Testis (tissue), 3 donors: ENCODE results near the gene C19orf73. TPM values are rescaled to one million over a fixed set of nuclear protein-coding genes. Genes with fewer than 3 reads are reported as not detected.
A peak's percentile ranks its signal among the peaks of the same experiment; 100 is the strongest.
"Not testable (repeated sequence)": the region's sequence is repeated elsewhere in the genome, so short reads cannot be mapped to it uniquely, and the experiment has no call there.

ENCODE experiments used
- DNase-seq: peaks from one replicate; pipeline ENCODE4 v3.0.0-alpha.2; 2019
- H3K27ac ChIP-seq, 2 donors: fragments of 200-600 bp; sonication (generic); one replicate each; pipeline ENCODE4 v1.5.1; 2019
- H3K27me3 ChIP-seq: fragments of 200-600 bp; sonication (generic); one replicate; pipeline ENCODE4 v1.5.1; 2019
- H3K36me3 ChIP-seq: fragments of 200-600 bp; sonication (generic); one replicate; pipeline ENCODE4 v1.5.1; 2017; ENCODE audit warnings: low read depth; ENCODE audit errors: missing control alignments
- H3K4me1 ChIP-seq: fragments of 200-600 bp; sonication (generic); one replicate; pipeline ENCODE4 v1.5.1; 2019
- H3K4me3 ChIP-seq, 2 donors: fragments of 200-600 bp; sonication (generic); one replicate each; pipeline ENCODE4 v1.5.1; 2017 to 2019
- H3K9me3 ChIP-seq: fragments of 200-600 bp; sonication (generic); one replicate; pipeline ENCODE4 v1.5.1; 2017
- POLR2A ChIP-seq: fragments of 450-650 bp; IDR thresholded peaks from one replicate; pipeline ENCODE4 v1.6.1; 2017; ENCODE audit warnings: antibody characterized with exemption, mild to moderate bottlenecking, moderate library complexity
- WGBS, 2 donors: methylation state at CpG; one replicate each; pipeline ENCODE4 v1.1.5; 2018; 5-methylcytosine and 5-hydroxymethylcytosine counted together
- intact Hi-C: fragments of 100-400 bp; cut with DNase I; formaldehyde crosslinking; loops from one replicate; pipeline ENCODE4 v1.15.1; 2023; ENCODE audit warnings: low total_unique reads
- polyA plus RNA-seq: library from polyadenylated mRNA; stranded (reverse); fragments of 350-450 nt; fragmentation: Illumina TruSeq; extraction: RNeasy Lipid Tissue Mini Kit (QIAGEN cat#74804); gene quantifications from one replicate; pipeline ENCODE4 v1.2.3, GENCODE V29; 2014; ENCODE audit warnings: low read depth, low replicate concordance; ENCODE audit not compliant: insufficient read depth
- total RNA-seq, 2 donors: library from RNA; depleted of rRNA; stranded (reverse); fragments of >200 nt; gene quantifications; one replicate each; pipeline ENCODE4 v1.2.3, GENCODE V29; 2016
- TF ChIP-seq, protein P1 (sequence below), 3 experiments: fragments of 450-650 bp in 2 of 3; fragments of 200-600 bp in 1 of 3; sonication (generic) in 1 of 3; IDR thresholded peaks; one replicate each; pipeline ENCODE4 v1.5.1; 2016 to 2019; ENCODE audit warnings: antibody characterized with exemption in 3 of 3, mild to moderate bottlenecking in 2 of 3, moderate library complexity in 1 of 3

C19orf73 gene
- total and polyA plus RNA-seq, 3 donors from 2014 or later = 1.5 to 8.5 (median 4.0) TPM

DNA sequence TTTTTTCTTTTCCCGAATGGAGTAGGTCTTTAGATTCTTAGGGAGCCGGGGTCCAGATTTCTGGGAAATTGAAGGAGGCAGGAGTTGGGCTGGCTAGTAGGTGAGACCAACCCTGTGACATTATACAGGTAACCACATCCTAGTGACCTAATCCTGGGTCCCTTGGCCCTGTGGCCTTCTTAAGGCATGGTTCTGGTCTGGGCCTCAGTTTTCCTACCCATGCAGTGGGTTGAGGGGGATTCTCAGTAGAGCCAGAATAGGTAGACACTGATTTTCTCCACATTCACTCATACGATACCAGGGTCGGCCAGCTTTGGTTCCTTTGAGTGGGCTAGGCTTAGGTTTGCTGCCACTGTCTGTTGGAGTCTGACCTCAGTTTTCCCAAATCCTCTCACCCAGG lies 7.6 kb upstream of the C19orf73 start:
- DNase-seq = no peak
- intact Hi-C loops = no loop called here
- no peak overlapping the region for H3K27ac ChIP-seq
- H3K9me3 ChIP-seq = no peaks in the 10 kb centered on the region
- peaks cover 7% of the 10 kb centered on the region for H3K4me1 ChIP-seq
- TF ChIP-seq, protein P1, sequence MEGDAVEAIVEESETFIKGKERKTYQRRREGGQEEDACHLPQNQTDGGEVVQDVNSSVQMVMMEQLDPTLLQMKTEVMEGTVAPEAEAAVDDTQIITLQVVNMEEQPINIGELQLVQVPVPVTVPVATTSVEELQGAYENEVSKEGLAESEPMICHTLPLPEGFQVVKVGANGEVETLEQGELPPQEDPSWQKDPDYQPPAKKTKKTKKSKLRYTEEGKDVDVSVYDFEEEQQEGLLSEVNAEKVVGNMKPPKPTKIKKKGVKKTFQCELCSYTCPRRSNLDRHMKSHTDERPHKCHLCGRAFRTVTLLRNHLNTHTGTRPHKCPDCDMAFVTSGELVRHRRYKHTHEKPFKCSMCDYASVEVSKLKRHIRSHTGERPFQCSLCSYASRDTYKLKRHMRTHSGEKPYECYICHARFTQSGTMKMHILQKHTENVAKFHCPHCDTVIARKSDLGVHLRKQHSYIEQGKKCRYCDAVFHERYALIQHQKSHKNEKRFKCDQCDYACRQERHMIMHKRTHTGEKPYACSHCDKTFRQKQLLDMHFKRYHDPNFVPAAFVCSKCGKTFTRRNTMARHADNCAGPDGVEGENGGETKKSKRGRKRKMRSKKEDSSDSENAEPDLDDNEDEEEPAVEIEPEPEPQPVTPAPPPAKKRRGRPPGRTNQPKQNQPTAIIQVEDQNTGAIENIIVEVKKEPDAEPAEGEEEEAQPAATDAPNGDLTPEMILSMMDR (IDR thresholded peaks at IDR 0.05) = no peak
- no peak for TF ChIP-seq POLR2A
- no peaks in the 10 kb centered on the region for H3K36me3 ChIP-seq
- no peak overlapping the region for H3K4me3 ChIP-seq
- 64 to 86% methylated on average over 4 of the region's 4 CpGs for WGBS, 2 donors
- no peaks in the 10 kb centered on the region for H3K27me3 ChIP-seq

DNA sequence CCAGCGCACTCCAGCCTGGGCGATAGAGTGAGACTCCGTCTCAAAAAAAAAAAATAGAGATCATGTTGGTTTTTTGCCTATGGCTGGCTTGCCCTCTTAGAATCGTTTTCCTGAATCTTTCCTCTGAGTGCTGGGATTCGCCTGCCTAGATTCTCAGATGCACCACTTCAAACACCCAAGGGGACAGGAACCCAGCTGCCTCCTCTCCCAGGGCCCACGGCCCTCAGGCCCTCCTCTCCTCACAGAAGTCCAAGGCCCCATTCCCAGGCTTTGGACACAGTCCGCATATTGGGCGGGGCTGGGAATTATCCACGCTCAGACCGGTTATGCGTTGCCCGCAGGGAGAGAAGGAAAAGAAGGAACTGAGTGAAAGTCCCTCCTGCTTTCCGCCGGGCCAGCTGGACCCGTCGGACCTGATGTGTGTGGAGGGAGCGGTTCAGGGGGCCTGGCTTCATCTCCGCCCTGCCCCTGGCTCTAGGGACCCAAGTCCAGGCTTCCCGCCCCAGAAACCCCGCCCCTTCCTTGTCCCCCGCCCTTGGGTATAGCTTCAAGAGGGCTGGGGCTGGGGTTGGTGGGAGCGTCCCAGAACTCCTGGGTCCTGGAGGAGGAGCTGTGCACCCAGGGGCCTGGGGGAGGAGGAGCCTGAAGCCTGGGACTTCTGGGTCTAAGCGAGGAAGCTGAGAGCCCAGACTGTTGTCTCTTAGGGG lies 6.2 kb upstream of the C19orf73 start:
- WGBS, 2 donors = 25 to 35% methylated on average over 21 to 23 of the region's 23 CpGs
- H3K4me1 ChIP-seq = peaks cover 10% of the 10 kb centered on the region
- TF ChIP-seq, protein P1 (IDR thresholded peaks at IDR 0.05) = no peak
- no peak for TF ChIP-seq POLR2A
- H3K4me3 ChIP-seq = peak overlapping the region in 1 of 2 donors; percentile 8
- no peak for DNase-seq
- intact Hi-C loops = no loop called here
- H3K27ac ChIP-seq = no peak overlapping the region
- no peaks in the 10 kb centered on the region for H3K27me3 ChIP-seq
- no peaks in the 10 kb centered on the region for H3K9me3 ChIP-seq
- H3K36me3 ChIP-seq = no peaks in the 10 kb centered on the region

DNA sequence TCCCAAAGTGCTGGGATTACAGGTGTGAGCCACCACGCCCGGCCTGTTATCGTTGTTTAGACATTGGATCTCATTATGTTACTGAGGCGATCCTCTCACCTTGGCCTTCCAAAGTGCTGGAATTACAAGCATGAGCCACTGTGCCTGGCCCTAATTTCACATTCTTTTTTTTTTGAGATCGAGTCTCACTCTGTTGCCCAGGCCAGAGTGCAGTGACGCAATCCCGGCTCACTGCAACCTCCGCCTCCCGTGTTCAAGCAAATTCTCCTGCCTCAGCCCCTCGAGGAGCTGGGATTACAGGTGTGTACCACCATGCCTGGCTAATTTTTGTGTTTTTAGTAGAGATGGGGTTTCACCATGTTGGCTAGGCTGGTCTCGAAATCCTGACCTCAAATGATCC lies 4.3 kb upstream of the C19orf73 start:
- H3K36me3 ChIP-seq, H3K9me3 ChIP-seq, H3K27me3 ChIP-seq, H3K4me3 ChIP-seq, intact Hi-C loops, DNase-seq, H3K27ac ChIP-seq: not testable (repeated sequence)
- 90 to 93% methylated on average over 11 of the region's 11 CpGs for WGBS, 2 donors
- H3K4me1 ChIP-seq = peaks cover 18% of the 10 kb centered on the region

- H3K27me3 ChIP-seq, H3K4me3 ChIP-seq, H3K27ac ChIP-seq, H3K36me3 ChIP-seq, DNase-seq, intact Hi-C loops, H3K9me3 ChIP-seq: not testable (repeated sequence)
- WGBS, 2 donors = 81 to 82% methylated on average over 10 of the region's 10 CpGs
- H3K4me1 ChIP-seq = peaks cover 22% of the 10 kb centered on the region
Measured at GRCh38 chr19:49121841-49122240, 2.9 kb upstream of the C19orf73 start.

DNA sequence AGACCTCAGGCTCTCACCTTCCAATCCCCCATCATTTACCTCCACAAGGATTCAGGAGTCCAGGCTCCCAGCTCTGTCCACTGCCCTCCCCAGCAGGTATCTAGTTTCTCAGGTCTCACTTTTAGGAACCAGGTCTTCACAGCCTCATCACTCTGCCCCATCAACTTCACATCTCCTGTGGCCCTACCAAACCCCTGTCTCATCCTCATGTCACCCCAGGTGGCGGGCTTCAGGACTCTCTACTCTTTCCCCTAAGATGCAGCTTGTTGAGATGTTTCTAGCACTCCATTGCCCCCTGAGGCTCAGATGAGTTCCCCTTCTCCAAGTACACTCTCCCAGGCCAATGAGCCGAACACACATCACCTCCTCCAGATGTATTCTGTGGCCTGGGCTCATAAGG lies 1.9 kb upstream of the C19orf73 start:
- H3K4me1 ChIP-seq = peaks cover 22% of the 10 kb centered on the region
- 77 to 89% methylated on average over 2 of the region's 2 CpGs for WGBS, 2 donors
- no peaks in the 10 kb centered on the region for H3K27me3 ChIP-seq
- no peak overlapping the region for H3K27ac ChIP-seq
- intact Hi-C loops = no loop called here
- DNase-seq = no peak
- no peak overlapping the region for H3K4me3 ChIP-seq
- no peaks in the 10 kb centered on the region for H3K36me3 ChIP-seq
- TF ChIP-seq POLR2A = no peak
- TF ChIP-seq, protein P1 (IDR thresholded peaks at IDR 0.05) = no peak
- H3K9me3 ChIP-seq = no peaks in the 10 kb centered on the region

GRCh38 chr19:49120325-49120683 lies 1.4 kb upstream of the C19orf73 start:
- H3K27me3 ChIP-seq = no peaks in the 10 kb centered on the region
- H3K4me1 ChIP-seq = peaks cover 22% of the 10 kb centered on the region
- DNase-seq = no peak
- no peak for TF ChIP-seq POLR2A
- TF ChIP-seq, protein P1 (IDR thresholded peaks at IDR 0.05) = no peak
- no peaks in the 10 kb centered on the region for H3K36me3 ChIP-seq
- intact Hi-C loops = no loop called here
- H3K4me3 ChIP-seq = peak overlapping the region; percentile 49 to 50
- no peaks in the 10 kb centered on the region for H3K9me3 ChIP-seq
- 11 to 13% methylated on average over 11 to 16 of the region's 16 CpGs for WGBS, 2 donors
- no peak overlapping the region for H3K27ac ChIP-seq
